ENCODE results near the gene SHISA8. TPM values are rescaled to one million over a fixed set of nuclear protein-coding genes. Genes with fewer than 3 reads are reported as not detected.

Gene SHISA8
- total RNA-seq, 3 donors from 2014 or later: not detected

- peaks cover 26% of the 10 kb centered on the region for H3K4me1 ChIP-seq (ENCODE audit: low read depth)
- no peak for TF ChIP-seq CTCF (IDR thresholded peaks at IDR 0.05)
- ATAC-seq: peak; percentile 35
- no peaks in the 10 kb centered on the region for H3K9me3 ChIP-seq
- H3K36me3 ChIP-seq (ENCODE audit: low read depth): peaks cover 3% of the 10 kb centered on the region
- intact Hi-C loops (cut with DNase I, micrococcal nuclease): no loop called here
- H3K4me3 ChIP-seq: no peak overlapping the region
- DNase-seq: peak in 1 of 3 donors; percentile 55
These were observed 4.5 kb downstream of the SHISA8 start for GRCh38 chr22:41910050-41911000.

- H3K36me3 ChIP-seq (ENCODE audit: low read depth): peaks cover 4% of the 10 kb centered on the region
- DNase-seq (no peak), ATAC-seq (peak; percentile 1)
- no peak for TF ChIP-seq CTCF (IDR thresholded peaks at IDR 0.05)
- H3K4me1 ChIP-seq (ENCODE audit: low read depth): peaks cover 21% of the 10 kb centered on the region
- no peaks in the 10 kb centered on the region for H3K9me3 ChIP-seq
- no peak overlapping the region for H3K4me3 ChIP-seq
- intact Hi-C loops (cut with DNase I, micrococcal nuclease): no loop called here
These were observed 5.4 kb downstream of the SHISA8 start for GRCh38 chr22:41909310-41910049.

- DNase-seq: peak in 1 of 3 donors; percentile 57
- no peak overlapping the region for H3K4me3 ChIP-seq
- peak; percentile 18 for ATAC-seq
- H3K4me1 ChIP-seq (ENCODE audit: low read depth): peaks cover 21% of the 10 kb centered on the region
- intact Hi-C loops (cut with DNase I, micrococcal nuclease): no loop called here
- TF ChIP-seq CTCF (IDR thresholded peaks at IDR 0.05): no peak
- H3K36me3 ChIP-seq (ENCODE audit: low read depth): peaks cover 4% of the 10 kb centered on the region
- no peaks in the 10 kb centered on the region for H3K9me3 ChIP-seq
These were observed 6.2 kb downstream of the SHISA8 start for GRCh38 chr22:41908411-41909309.

GRCh38 chr22:41907436-41908401 is 7.2 kb downstream of the SHISA8 start:
- Histone ChIP-seq H3K36me3 (ENCODE audit: low read depth) (peaks cover 4% of the 10 kb centered on the region), H3K4me3 (no peak overlapping the region), H3K9me3 (no peaks in the 10 kb centered on the region), H3K4me1 (ENCODE audit: low read depth) (peaks cover 21% of the 10 kb centered on the region)
- no peak for TF ChIP-seq CTCF (IDR thresholded peaks at IDR 0.05)
- ATAC-seq (peak; percentile 4), DNase-seq (peak in 1 of 3 donors; percentile 46)
- intact Hi-C loops (cut with DNase I, micrococcal nuclease): no loop called here

Measured in mucosa of descending colon (tissue), 3 donors.